Activated CD4-positive, alpha-beta memory T cell treated with anti-CD3 and anti-CD28 coated beads for 36 hours (primary cell): Measurements from ENCODE around the gene DDX47. TPM values are rescaled to one million over a fixed set of nuclear protein-coding genes. Genes with fewer than 3 reads are reported as not detected.
"Not testable (repeated sequence)": the region's sequence is repeated elsewhere in the genome, so short reads cannot be mapped to it uniquely, and the experiment has no call there.

ENCODE experiments used
- CTCF ChIA-PET: fragments of 350-600 bp; sonication (Branson Sonifier 250); formaldehyde crosslinking; loops from one replicate; lab custom pipeline; 2021; ENCODE audit warnings: antibody characterized with exemption, inconsistent platforms; lab: Charles Lee
- POLR2A ChIA-PET: fragments of 350-600 bp; sonication (Branson Sonifier 250); formaldehyde crosslinking; loops from one replicate; lab custom pipeline; 2021; ENCODE audit warnings: antibody characterized with exemption; lab: Charles Lee
- DNase-seq: peaks from one replicate; pipeline ENCODE4 v3.0.0-alpha.2; 2020
- H3K27ac Mint-ChIP-seq: one replicate; pipeline ENCODE4 v1.8.0; 2021; ENCODE audit warnings: mixed read lengths
- H3K27me3 Mint-ChIP-seq: one replicate; pipeline ENCODE4 v1.8.0; 2021; ENCODE audit warnings: mixed read lengths
- H3K36me3 Mint-ChIP-seq: one replicate; pipeline ENCODE4 v1.8.0; 2021; ENCODE audit warnings: mixed read lengths
- H3K4me1 Mint-ChIP-seq: one replicate; pipeline ENCODE4 v1.8.0; 2021; ENCODE audit warnings: low read depth, mixed read lengths
- H3K4me3 Mint-ChIP-seq: one replicate; pipeline ENCODE4 v1.8.0; 2021; ENCODE audit warnings: mild to moderate bottlenecking, mixed read lengths
- H3K9me3 Mint-ChIP-seq: one replicate; pipeline ENCODE4 v1.8.0; 2021; ENCODE audit warnings: mixed read lengths
- intact Hi-C: fragments of 100-400 bp; cut with micrococcal nuclease; formaldehyde crosslinking; loops from one replicate; pipeline ENCODE4 v1.15.1; 2023
- total RNA-seq, 2 experiments: library from RNA; stranded (reverse); gene quantifications; one replicate each; pipeline ENCODE4 v1.2.3, GENCODE V29; 2021

Gene DDX47
- total RNA-seq, 2 experiments from 2014 or later, result 75.2 to 75.3 TPM

DNA sequence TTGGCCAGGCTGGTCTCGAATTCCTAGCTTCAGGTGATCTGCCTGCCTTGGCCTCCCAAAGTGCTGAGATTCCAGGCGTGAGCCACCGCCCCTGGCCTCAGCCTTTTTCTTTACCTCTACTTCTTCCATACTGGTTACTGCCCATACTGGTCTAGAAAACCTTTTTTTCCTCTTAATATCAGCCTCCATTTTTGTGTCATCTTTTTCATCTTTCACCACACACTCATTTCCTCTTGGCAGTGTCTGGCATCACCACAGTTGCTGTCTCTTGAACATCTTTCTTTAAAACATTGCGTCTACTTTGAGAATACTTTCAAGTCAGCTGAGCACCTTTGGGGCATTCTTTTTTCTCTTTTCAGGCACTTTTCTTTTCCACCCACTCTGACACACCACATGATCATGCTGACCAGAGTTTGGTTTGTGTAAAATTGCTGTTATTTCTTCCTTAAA, 32.7 kb downstream of the DDX47 start:
- no peak overlapping the region for H3K4me3 Mint-ChIP-seq
- H3K9me3 Mint-ChIP-seq, result peaks cover 5% of the 10 kb centered on the region
- DNase-seq, result no peak
- intact Hi-C loops, result loop anchor here (1.0 kb wide), 1 partner anchor 9 kb away; no protein-coding TSS in a partner anchor
- peaks cover 7% of the 10 kb centered on the region for H3K36me3 Mint-ChIP-seq
- ChIA-PET CTCF (interaction anchor here (1.7 kb wide), 1 partner anchor 9 kb away, joined by 5 read pairs; no protein-coding TSS in a partner anchor), POLR2A (no interaction called here)
- H3K27me3 Mint-ChIP-seq, result no peaks in the 10 kb centered on the region
- H3K27ac Mint-ChIP-seq, result peak overlapping the region; percentile 5
- peaks cover 17% of the 10 kb centered on the region for H3K4me1 Mint-ChIP-seq

- POLR2A ChIA-PET, H3K27me3 Mint-ChIP-seq, H3K4me3 Mint-ChIP-seq, H3K9me3 Mint-ChIP-seq: not testable (repeated sequence)
- H3K27ac Mint-ChIP-seq, result peak overlapping the region; percentile 45
- peaks cover 14% of the 10 kb centered on the region for H3K36me3 Mint-ChIP-seq
- intact Hi-C loops, result loop anchor here (1.0 kb wide), 1 partner anchor 9 kb away; no protein-coding TSS in a partner anchor
- peaks cover 17% of the 10 kb centered on the region for H3K4me1 Mint-ChIP-seq
- DNase-seq, result peak; percentile 18
- CTCF ChIA-PET, result interaction anchor here (0.6 kb wide), 1 partner anchor 14 kb away, joined by 3 read pairs; no protein-coding TSS in a partner anchor
Observed at GRCh38 chr12:12846780-12847179, 33.6 kb downstream of the DDX47 start.

GRCh38 chr12:12853435-12853834, 40.3 kb downstream of the DDX47 start:
- no peak for DNase-seq
- peaks cover 15% of the 10 kb centered on the region for H3K36me3 Mint-ChIP-seq
- no peak overlapping the region for H3K4me3 Mint-ChIP-seq
- no peaks in the 10 kb centered on the region for H3K4me1 Mint-ChIP-seq
- CTCF ChIA-PET, result interaction anchor here (3.6 kb wide), 1 partner anchor 16 kb away, joined by 14 read pairs; no protein-coding TSS in a partner anchor
- H3K27ac Mint-ChIP-seq, result no peak overlapping the region
- peaks cover 10% of the 10 kb centered on the region for H3K9me3 Mint-ChIP-seq
- POLR2A ChIA-PET, result no interaction called here
- no peaks in the 10 kb centered on the region for H3K27me3 Mint-ChIP-seq
- intact Hi-C loops, result no loop called here

GRCh38 chr12:12859690-12860089, 46.5 kb downstream of the DDX47 start:
- H3K4me1 Mint-ChIP-seq, result no peaks in the 10 kb centered on the region
- CTCF ChIA-PET, result no interaction called here
- intact Hi-C loops, result no loop called here
- H3K27ac Mint-ChIP-seq, result no peak overlapping the region
- POLR2A ChIA-PET, result no interaction called here
- peaks cover 5% of the 10 kb centered on the region for H3K36me3 Mint-ChIP-seq
- no peaks in the 10 kb centered on the region for H3K27me3 Mint-ChIP-seq
- no peak for DNase-seq
- H3K9me3 Mint-ChIP-seq, result no peaks in the 10 kb centered on the region
- H3K4me3 Mint-ChIP-seq, result no peak overlapping the region

DNA sequence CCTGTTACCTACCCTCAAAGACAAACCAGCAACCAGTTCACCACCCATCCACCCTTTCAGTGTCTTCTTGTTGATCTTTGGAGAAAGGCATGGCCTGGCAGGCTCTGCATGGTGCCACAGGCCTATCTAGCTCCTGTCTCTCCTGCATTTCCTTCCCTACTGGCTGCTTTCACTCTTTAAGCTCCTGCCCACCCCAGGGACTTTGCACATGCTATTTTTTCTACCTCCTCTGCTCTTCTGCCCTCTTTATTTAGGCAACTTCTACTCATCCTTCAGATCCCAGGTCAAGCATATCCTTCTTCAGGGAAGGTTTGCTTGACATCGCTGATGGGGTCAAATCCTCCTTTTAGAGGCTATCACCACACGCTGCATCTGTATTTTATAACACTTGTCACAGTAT, 51.1 kb downstream of the DDX47 start:
- no peaks in the 10 kb centered on the region for H3K9me3 Mint-ChIP-seq
- no peaks in the 10 kb centered on the region for H3K27me3 Mint-ChIP-seq
- H3K27ac Mint-ChIP-seq, result no peak overlapping the region
- ChIA-PET CTCF (no interaction called here), POLR2A (no interaction called here)
- intact Hi-C loops, result no loop called here
- peaks cover 4% of the 10 kb centered on the region for H3K36me3 Mint-ChIP-seq
- H3K4me3 Mint-ChIP-seq, result no peak overlapping the region
- DNase-seq, result no peak
- no peaks in the 10 kb centered on the region for H3K4me1 Mint-ChIP-seq

DNA sequence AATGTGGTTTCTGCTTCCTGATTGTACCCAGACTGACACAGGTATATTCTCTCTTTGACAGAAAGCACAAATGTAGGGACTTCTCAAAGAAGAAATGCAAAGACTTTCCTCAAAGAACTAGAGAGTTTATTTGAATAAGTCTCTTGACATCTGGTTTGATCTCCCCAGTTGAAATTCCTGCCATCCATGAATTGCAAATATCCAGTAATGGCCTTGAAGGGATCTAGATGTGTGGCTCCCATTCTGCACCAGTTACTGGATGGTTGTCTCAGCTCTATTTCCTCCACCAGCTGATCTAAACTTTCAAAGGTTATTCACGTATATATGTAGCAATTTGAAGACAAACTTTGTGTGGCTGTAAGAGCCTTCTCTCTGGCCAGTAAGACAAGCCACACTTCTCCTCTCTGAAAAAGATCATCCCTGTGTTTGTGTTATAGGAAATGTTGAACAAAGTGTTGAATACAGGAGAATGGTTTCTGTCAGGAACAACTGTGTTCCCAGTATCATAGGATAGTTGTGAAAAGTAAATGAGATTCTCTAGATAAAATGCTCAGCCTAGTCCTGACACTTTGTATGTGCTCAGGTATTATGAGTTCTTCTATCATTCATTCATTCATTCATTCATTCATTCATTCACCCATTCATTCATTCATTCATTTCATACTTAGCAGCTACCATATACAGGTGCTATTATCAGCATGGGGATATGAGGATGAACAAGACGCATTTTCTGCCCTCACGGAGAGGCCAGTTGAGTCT, 55.5 kb downstream of the DDX47 start:
- no peak overlapping the region for H3K4me3 Mint-ChIP-seq

DNA sequence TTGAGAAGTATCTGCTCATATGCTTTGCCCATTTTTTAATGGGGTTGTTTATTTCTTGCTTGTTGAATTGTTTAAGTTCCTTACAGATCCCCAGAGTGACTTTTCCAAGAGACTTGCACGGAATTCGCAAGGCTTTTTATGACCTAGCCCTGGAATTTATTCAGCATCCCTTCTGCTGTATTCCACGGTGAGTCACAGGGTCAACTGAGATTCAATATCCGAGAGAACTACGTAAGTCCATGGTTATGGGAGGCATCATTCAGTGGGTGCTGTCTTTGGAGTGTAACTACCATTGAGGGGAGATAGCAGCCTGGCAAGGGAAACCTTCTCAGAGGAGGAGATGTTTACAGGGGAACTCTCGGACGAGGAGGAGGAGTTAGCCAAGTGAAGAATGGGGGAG, 57.3 kb downstream of the DDX47 start:
- no peaks in the 10 kb centered on the region for H3K9me3 Mint-ChIP-seq
- CTCF ChIA-PET, result no interaction called here
- intact Hi-C loops, result no loop called here
- POLR2A ChIA-PET, result no interaction called here
- no peak for DNase-seq
- peaks cover 7% of the 10 kb centered on the region for H3K36me3 Mint-ChIP-seq
- H3K4me1 Mint-ChIP-seq, result no peaks in the 10 kb centered on the region
- no peak overlapping the region for H3K27ac Mint-ChIP-seq
- H3K4me3 Mint-ChIP-seq, result no peak overlapping the region
- no peaks in the 10 kb centered on the region for H3K27me3 Mint-ChIP-seq

More for the DNA sequence above, 55.5 kb downstream of the DDX47 start:
- Mint-ChIP-seq H3K36me3 (peaks cover 7% of the 10 kb centered on the region), H3K27me3 (no peaks in the 10 kb centered on the region), H3K4me1 (no peaks in the 10 kb centered on the region), H3K9me3 (no peaks in the 10 kb centered on the region), H3K27ac (no peak overlapping the region)
- DNase-seq, result no peak
- intact Hi-C loops, result no loop called here
- ChIA-PET CTCF (no interaction called here), POLR2A (no interaction called here)

- no peak overlapping the region for H3K27ac Mint-ChIP-seq
- H3K9me3 Mint-ChIP-seq, result no peaks in the 10 kb centered on the region
- peaks cover 5% of the 10 kb centered on the region for H3K36me3 Mint-ChIP-seq
- ChIA-PET CTCF (no interaction called here), POLR2A (no interaction called here)
- no peaks in the 10 kb centered on the region for H3K4me1 Mint-ChIP-seq
- no peak for DNase-seq
- H3K4me3 Mint-ChIP-seq, result no peak overlapping the region
- H3K27me3 Mint-ChIP-seq, result no peaks in the 10 kb centered on the region
- intact Hi-C loops, result no loop called here
Observed at GRCh38 chr12:12871587-12872138, 58.5 kb downstream of the DDX47 start.

DNA sequence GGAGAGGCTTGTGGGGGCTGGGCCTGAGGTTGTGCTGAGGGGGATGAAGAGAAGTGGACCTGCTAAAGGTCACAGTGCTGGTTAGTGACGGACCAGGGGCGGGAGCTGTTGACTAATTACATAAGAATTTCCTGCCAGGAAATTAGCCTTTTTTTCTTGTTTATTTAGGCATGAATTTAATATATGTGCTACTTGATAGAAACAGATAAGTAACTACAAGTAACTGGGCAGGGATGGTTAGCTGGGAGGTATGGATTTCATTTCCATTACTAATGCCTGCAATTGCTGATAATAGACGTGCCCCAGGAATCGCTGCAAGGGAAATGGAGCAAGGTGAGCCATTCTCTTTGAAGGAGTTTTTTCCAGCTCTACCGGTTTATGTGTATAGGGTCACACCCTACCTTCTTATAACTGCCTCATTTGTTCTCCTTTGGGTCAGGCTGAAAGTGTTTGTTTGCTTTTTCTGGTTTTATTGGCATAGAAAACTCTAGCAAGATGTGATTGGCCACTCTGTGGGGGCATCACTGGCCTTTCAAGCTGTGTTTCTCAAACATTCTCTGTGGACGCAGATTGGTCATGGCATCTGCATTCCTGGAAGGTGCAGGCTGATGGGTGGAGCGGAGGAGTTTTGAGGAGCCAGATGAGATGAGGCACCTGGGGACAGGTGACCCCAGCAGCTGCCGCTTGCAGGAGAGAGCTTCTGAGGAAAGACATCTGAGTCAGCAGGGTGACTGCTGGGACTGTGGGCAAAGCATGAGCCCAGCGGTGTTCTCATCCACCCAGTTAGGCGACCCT, 59.2 kb downstream of the DDX47 start:
- no peak overlapping the region for H3K4me3 Mint-ChIP-seq
- intact Hi-C loops, result no loop called here
- no peak overlapping the region for H3K27ac Mint-ChIP-seq
- DNase-seq, result no peak
- peaks cover 5% of the 10 kb centered on the region for H3K36me3 Mint-ChIP-seq
- ChIA-PET POLR2A (no interaction called here), CTCF (no interaction called here)
- no peaks in the 10 kb centered on the region for H3K9me3 Mint-ChIP-seq
- no peaks in the 10 kb centered on the region for H3K27me3 Mint-ChIP-seq
- no peaks in the 10 kb centered on the region for H3K4me1 Mint-ChIP-seq

- no peaks in the 10 kb centered on the region for H3K9me3 Mint-ChIP-seq
- DNase-seq, result no peak
- H3K4me1 Mint-ChIP-seq, result no peaks in the 10 kb centered on the region
- CTCF ChIA-PET, result no interaction called here
- no peak overlapping the region for H3K27ac Mint-ChIP-seq
- POLR2A ChIA-PET, result no interaction called here
- peaks cover 5% of the 10 kb centered on the region for H3K36me3 Mint-ChIP-seq
- H3K27me3 Mint-ChIP-seq, result no peaks in the 10 kb centered on the region
- H3K4me3 Mint-ChIP-seq, result no peak overlapping the region
- intact Hi-C loops, result no loop called here
Observed at GRCh38 chr12:12872934-12873275, 59.8 kb downstream of the DDX47 start.

DNA sequence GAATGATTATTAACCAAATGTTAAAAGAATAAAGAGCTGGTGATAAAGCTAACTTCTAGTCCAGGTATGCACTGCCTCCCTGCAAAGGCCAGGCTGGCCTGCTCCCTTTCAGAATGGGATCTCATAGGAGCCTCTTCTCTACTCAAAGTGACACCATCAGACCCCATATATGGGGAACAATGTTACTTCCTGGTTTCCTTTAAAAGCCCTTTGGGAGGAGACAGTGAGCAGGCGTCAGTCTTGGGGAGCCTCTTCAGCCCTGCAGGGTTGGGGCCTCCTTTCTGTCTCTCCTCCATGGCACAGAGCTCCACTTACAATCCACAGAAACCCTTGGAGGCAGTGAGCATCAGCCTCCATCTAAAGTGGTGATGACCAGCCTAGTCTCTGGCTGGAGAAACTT, 60.9 kb downstream of the DDX47 start:
- POLR2A ChIA-PET, result no interaction called here
- H3K27me3 Mint-ChIP-seq, result no peaks in the 10 kb centered on the region

GRCh38 chr12:12875301-12875700, 62.2 kb downstream of the DDX47 start:
- POLR2A ChIA-PET, H3K4me1 Mint-ChIP-seq, H3K27me3 Mint-ChIP-seq, CTCF ChIA-PET, intact Hi-C loops, H3K36me3 Mint-ChIP-seq, DNase-seq, H3K27ac Mint-ChIP-seq, H3K9me3 Mint-ChIP-seq, H3K4me3 Mint-ChIP-seq: not testable (repeated sequence)

More for the DNA sequence above, 60.9 kb downstream of the DDX47 start:
- Mint-ChIP-seq H3K36me3 (peaks cover 5% of the 10 kb centered on the region), H3K9me3 (no peaks in the 10 kb centered on the region), H3K4me1 (no peaks in the 10 kb centered on the region), H3K4me3 (no peak overlapping the region), H3K27ac (no peak overlapping the region)
- intact Hi-C loops, result no loop called here
- no peak for DNase-seq
- CTCF ChIA-PET, result no interaction called here
